ENCODE results near the gene MPC1L.

DNA sequence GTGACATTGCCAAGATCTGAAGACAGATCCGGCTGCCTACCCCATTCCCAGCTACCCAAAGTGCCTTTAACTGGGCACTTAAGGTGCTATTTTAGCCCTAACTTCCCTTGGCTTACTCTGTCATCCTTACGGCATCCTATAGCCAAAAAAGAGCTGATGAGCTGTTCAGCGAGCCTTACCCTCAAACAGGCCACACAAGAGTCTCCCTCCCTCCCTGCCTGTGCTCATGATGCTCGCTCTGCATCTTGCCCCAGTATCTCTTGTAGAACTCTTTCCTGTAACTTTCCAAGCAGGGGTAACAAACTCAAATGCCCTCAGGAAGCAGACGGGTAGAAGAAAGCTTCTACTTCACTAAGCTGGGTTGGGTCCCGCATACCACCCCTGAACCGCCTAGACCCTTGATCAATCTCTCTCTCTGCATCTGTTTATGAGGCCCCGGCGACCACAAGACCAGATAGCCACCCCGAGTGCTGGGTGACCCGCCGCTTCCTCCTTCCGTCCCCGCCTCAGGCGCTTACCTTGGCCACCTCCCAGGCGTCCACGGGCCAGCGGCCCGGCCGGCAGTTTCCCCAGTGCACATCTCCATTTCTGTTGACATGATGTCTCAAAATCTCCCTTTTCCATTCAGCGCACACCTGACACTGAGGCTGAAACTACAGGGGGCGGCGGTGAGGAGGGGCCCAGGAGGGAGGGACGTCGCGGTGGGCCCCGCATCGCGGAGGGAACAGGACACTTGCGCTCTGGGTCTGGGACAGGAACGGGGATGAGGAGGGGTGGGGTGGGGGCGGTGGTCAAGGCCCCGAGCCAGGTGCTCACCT is 23.5 kb downstream of the MPC1L start:
- TF ChIP-seq TAF1 (IDR thresholded peaks at IDR 0.05; ENCODE audit: borderline replicate concordance, insufficient read depth, low read length) (no peak), REST (IDR thresholded peaks at IDR 0.05; ENCODE audit: insufficient read depth in 1 of 2, low read depth in 2 of 2, low read length in 2 of 2) (no peak), POLR2AphosphoS5 (IDR thresholded peaks at IDR 0.05; ENCODE audit: low read depth, low read length) (no peak), SIN3A (IDR thresholded peaks at IDR 0.05; ENCODE audit: borderline replicate concordance, insufficient read depth, low read length) (no peak), FOXP2 (optimal IDR thresholded peaks at IDR 0.05; ENCODE audit: borderline replicate concordance, extremely low read depth, extremely low read length, insufficient read depth) (no peak)
